Stimulated activated CD8-positive, alpha-beta memory T cell treated with anti-CD3 and anti-CD28 coated beads, Interleukin-2, amount 100 ng/mL, for 1 hour (primary cell): Measurements from ENCODE around the gene PISD.
"Not testable (repeated sequence)": the region's sequence is repeated elsewhere in the genome, so short reads cannot be mapped to it uniquely, and the experiment has no call there.

Experiments used
- DNase-seq, 2 donors: peaks; one replicate each; pipeline ENCODE4 v3.0.0-alpha.2; 2020; ENCODE audit warnings: low read depth in 2 of 2

The PISD gene

GRCh38 chr22:31610611-31611010, 51.4 kb downstream of the PISD start:
- DNase-seq: no peak

GRCh38 chr22:31609716-31610115, 52.3 kb downstream of the PISD start:
- DNase-seq: no peak

- no peak for DNase-seq
Measured at GRCh38 chr22:31607696-31608095, 54.3 kb downstream of the PISD start.

- no peak for DNase-seq
Measured at GRCh38 chr22:31605851-31606585, 56.0 kb downstream of the PISD start.

GRCh38 chr22:31604746-31605705, 57.0 kb downstream of the PISD start:
- no peak for DNase-seq

- no peak for DNase-seq
Measured at GRCh38 chr22:31604137-31604705, 57.8 kb downstream of the PISD start.

- DNase-seq: no peak
Measured at GRCh38 chr22:31603574-31603973, 58.4 kb downstream of the PISD start.

GRCh38 chr22:31603081-31603525, 58.9 kb downstream of the PISD start:
- DNase-seq: no peak

GRCh38 chr22:31602259-31602952, 59.6 kb downstream of the PISD start:
- no peak for DNase-seq

GRCh38 chr22:31595271-31595670, 66.7 kb downstream of the PISD start:
- no peak for DNase-seq

- DNase-seq: not testable (repeated sequence)
Measured at GRCh38 chr22:31590161-31590560, 71.9 kb downstream of the PISD start.

- DNase-seq: no peak
Measured at GRCh38 chr22:31588970-31589675, 72.9 kb downstream of the PISD start.

GRCh38 chr22:31586137-31586920, 75.7 kb downstream of the PISD start:
- DNase-seq: no peak

GRCh38 chr22:31585161-31585859, 76.7 kb downstream of the PISD start:
- no peak for DNase-seq

- no peak for DNase-seq
Measured at GRCh38 chr22:31584804-31585160, 77.2 kb downstream of the PISD start.

GRCh38 chr22:31583861-31584485, 78.0 kb downstream of the PISD start:
- no peak for DNase-seq

- DNase-seq: no peak
Measured at GRCh38 chr22:31579835-31580242, 82.2 kb downstream of the PISD start.

GRCh38 chr22:31578171-31578570, 83.8 kb downstream of the PISD start:
- no peak for DNase-seq

GRCh38 chr22:31577711-31578110, 84.3 kb downstream of the PISD start:
- no peak for DNase-seq
